ENCODE data around the gene KDM5A.

- TF ChIP-seq, protein P1, sequence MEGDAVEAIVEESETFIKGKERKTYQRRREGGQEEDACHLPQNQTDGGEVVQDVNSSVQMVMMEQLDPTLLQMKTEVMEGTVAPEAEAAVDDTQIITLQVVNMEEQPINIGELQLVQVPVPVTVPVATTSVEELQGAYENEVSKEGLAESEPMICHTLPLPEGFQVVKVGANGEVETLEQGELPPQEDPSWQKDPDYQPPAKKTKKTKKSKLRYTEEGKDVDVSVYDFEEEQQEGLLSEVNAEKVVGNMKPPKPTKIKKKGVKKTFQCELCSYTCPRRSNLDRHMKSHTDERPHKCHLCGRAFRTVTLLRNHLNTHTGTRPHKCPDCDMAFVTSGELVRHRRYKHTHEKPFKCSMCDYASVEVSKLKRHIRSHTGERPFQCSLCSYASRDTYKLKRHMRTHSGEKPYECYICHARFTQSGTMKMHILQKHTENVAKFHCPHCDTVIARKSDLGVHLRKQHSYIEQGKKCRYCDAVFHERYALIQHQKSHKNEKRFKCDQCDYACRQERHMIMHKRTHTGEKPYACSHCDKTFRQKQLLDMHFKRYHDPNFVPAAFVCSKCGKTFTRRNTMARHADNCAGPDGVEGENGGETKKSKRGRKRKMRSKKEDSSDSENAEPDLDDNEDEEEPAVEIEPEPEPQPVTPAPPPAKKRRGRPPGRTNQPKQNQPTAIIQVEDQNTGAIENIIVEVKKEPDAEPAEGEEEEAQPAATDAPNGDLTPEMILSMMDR (IDR thresholded peaks at IDR 0.05) = no peak
- TF ChIP-seq EZH2phosphoT487 (IDR thresholded peaks at IDR 0.05) = no peak
These were observed 156.1 kb downstream of the KDM5A start for GRCh38 chr12:232731-233614.
